IMR-90 (cell line): ENCODE measurements around the gene GAS7. TPM values are rescaled to one million over a fixed set of nuclear protein-coding genes. Genes with fewer than 3 reads are reported as not detected.

Experiments used
- ATAC-seq: fragments of 200-7000 bp; cut with Tn5 transposase; 2 replicates; pipeline ENCODE4 v1.9.1; 2020; ENCODE audit warnings: low read depth, mild to moderate bottlenecking, moderate library complexity
- BruUV-seq: library from RNA; stranded (reverse); fragments of 400-500 nt; replicated peaks from 2 replicates; lab custom pipeline; 2021; lab: Mats Ljungman, UMichigan
- CTCF ChIA-PET: fragments of 300-600 bp; formaldehyde crosslinking; extraction: SDS; loops from one replicate; lab custom pipeline; 2021; ENCODE audit warnings: antibody characterized with exemption; lab: Yijun Ruan, JAX
- POLR2A ChIA-PET: fragments of 300-600 bp; sonication (Branson Sonifier 250); formaldehyde crosslinking; loops from one replicate; lab custom pipeline; 2022; ENCODE audit warnings: antibody characterized with exemption; ENCODE audit not compliant: unreplicated experiment; lab: Charles Lee
- DNase-seq: peaks from one replicate; pipeline ENCODE4 v3.0.0; 2013
- H2AFZ ChIP-seq: replicated peaks from 2 replicates; pipeline ENCODE3; 2013; ENCODE audit warnings: low read length, mild to moderate bottlenecking; ENCODE audit not compliant: poor library complexity
- H2AK5ac ChIP-seq: 2 replicates; pipeline ENCODE4 v1.6.1; 2013; ENCODE audit warnings: low read depth, low read length, inconsistent platforms
- H2AK9ac ChIP-seq: replicated peaks from 2 replicates; pipeline ENCODE3; 2013; ENCODE audit warnings: mild to moderate bottlenecking, low read depth, low read length, moderate library complexity; ENCODE audit not compliant: poor library complexity
- H2BK120ac ChIP-seq: 2 replicates; pipeline ENCODE4 v1.6.1; 2013; ENCODE audit warnings: low read depth, low read length, inconsistent platforms
- H2BK15ac ChIP-seq: 3 replicates; pipeline ENCODE4 v1.6.1; 2013; ENCODE audit warnings: low read depth, low read length, inconsistent platforms
- H2BK20ac ChIP-seq: 2 replicates; pipeline ENCODE4 v1.6.1; 2013; ENCODE audit warnings: low read depth, mild to moderate bottlenecking, inconsistent platforms, low read length, moderate library complexity
- H2BK5ac ChIP-seq: 2 replicates; pipeline ENCODE4 v1.6.1; 2013; ENCODE audit warnings: mild to moderate bottlenecking, low read depth, low read length, inconsistent platforms; ENCODE audit not compliant: poor library complexity, severe bottlenecking
- H3K14ac ChIP-seq: replicated peaks from 2 replicates; pipeline ENCODE4 v1.6.1; 2013; ENCODE audit warnings: low read depth, low read length, inconsistent platforms
- H3K18ac ChIP-seq: 2 replicates; pipeline ENCODE4 v1.6.1; 2013; ENCODE audit warnings: low read depth, low read length, control low read depth
- H3K23ac ChIP-seq: 2 replicates; pipeline ENCODE4 v1.6.1; 2013; ENCODE audit warnings: low read depth, low read length, inconsistent platforms
- H3K27ac ChIP-seq: 2 replicates; pipeline ENCODE4 v1.5.1; 2013; ENCODE audit warnings: mild to moderate bottlenecking, control low read depth, low read length; ENCODE audit not compliant: insufficient read depth
- H3K27me3 ChIP-seq: 2 replicates; pipeline ENCODE4 v1.6.1; 2013; ENCODE audit warnings: low read length; ENCODE audit not compliant: control insufficient read depth, insufficient read depth
- H3K36me3 ChIP-seq: 2 replicates; pipeline ENCODE4 v1.6.1; 2013; ENCODE audit warnings: low read length, mixed read lengths; ENCODE audit not compliant: control insufficient read depth, insufficient read depth
- H3K4ac ChIP-seq: 2 replicates; pipeline ENCODE4 v1.6.1; 2013; ENCODE audit warnings: low read depth, low read length, inconsistent platforms
- H3K4me1 ChIP-seq: 2 replicates; pipeline ENCODE4 v1.6.1; 2013; ENCODE audit warnings: low read length, mixed read lengths; ENCODE audit not compliant: control insufficient read depth, insufficient read depth
- H3K4me2 ChIP-seq: 2 replicates; pipeline ENCODE4 v1.6.1; 2013; ENCODE audit warnings: low read depth, mild to moderate bottlenecking, control low read depth, low read length, moderate library complexity
- H3K4me3 ChIP-seq: 2 replicates; pipeline ENCODE4 v1.5.1; 2013; ENCODE audit warnings: low read depth, mild to moderate bottlenecking, control low read depth, low read length, moderate library complexity; ENCODE audit not compliant: insufficient read depth
- H3K56ac ChIP-seq: 2 replicates; pipeline ENCODE4 v1.6.1; 2013; ENCODE audit warnings: low read length, inconsistent platforms; ENCODE audit not compliant: insufficient read depth; ENCODE audit errors: extremely low read depth
- H3K79me1 ChIP-seq, 2 experiments: 2 replicates each; pipeline ENCODE4 v1.6.1; 2013; ENCODE audit warnings: low read length in 2 of 2, inconsistent platforms in 1 of 2, low read depth in 1 of 2
- H3K9ac ChIP-seq: 2 replicates; pipeline ENCODE4 v1.6.1; 2013; ENCODE audit warnings: low read depth, low read length, control low read depth
- H3K9me1 ChIP-seq: 2 replicates; pipeline ENCODE4 v1.6.1; 2013; ENCODE audit warnings: low read length, inconsistent platforms; ENCODE audit not compliant: insufficient read depth
- H3K9me3 ChIP-seq: 2 replicates; pipeline ENCODE4 v1.6.1; 2013; ENCODE audit warnings: low read length; ENCODE audit not compliant: control insufficient read depth, insufficient read depth
- H4K20me1 ChIP-seq: 2 replicates; pipeline ENCODE4 v1.6.1; 2013; ENCODE audit warnings: low read length, inconsistent platforms; ENCODE audit not compliant: insufficient read depth
- H4K5ac ChIP-seq: 2 replicates; pipeline ENCODE4 v1.6.1; 2013; ENCODE audit warnings: mild to moderate bottlenecking, low read depth, low read length, control low read depth
- H4K8ac ChIP-seq, 2 experiments: 2 replicates each; pipeline ENCODE4 v1.6.1; 2013; ENCODE audit warnings: low read depth in 2 of 2, low read length in 2 of 2, control low read depth in 1 of 2, inconsistent platforms in 1 of 2
- H4K91ac ChIP-seq: 2 replicates; pipeline ENCODE4 v1.6.1; 2013; ENCODE audit warnings: low read depth, low read length, inconsistent platforms; ENCODE audit not compliant: insufficient read depth
- CHD1 ChIP-seq: IDR thresholded peaks from 2 replicates; pipeline ENCODE4 v1.6.1; 2012; ENCODE audit warnings: low read depth, low read length, improper control_type of control experiment
- ELK1 ChIP-seq: fragments of 150-350 bp; IDR thresholded peaks from 2 replicates; pipeline ENCODE4 v1.6.1; 2016; ENCODE audit warnings: low read depth, mild to moderate bottlenecking, low read length, moderate library complexity, borderline replicate concordance
- FOS ChIP-seq: fragments of 150-350 bp; IDR thresholded peaks from 2 replicates; pipeline ENCODE4 v1.6.1; 2016; ENCODE audit warnings: low read depth, low read length
- NFE2L2 ChIP-seq: fragments of 150-350 bp; IDR thresholded peaks from 2 replicates; pipeline ENCODE4 v1.6.1; 2016; ENCODE audit warnings: low read depth, mild to moderate bottlenecking, low read length
- RCOR1 ChIP-seq: IDR thresholded peaks from 2 replicates; pipeline ENCODE4 v1.6.1; 2012; ENCODE audit warnings: mild to moderate bottlenecking, low read length, improper control_type of control experiment; ENCODE audit not compliant: insufficient replicate concordance
- WGBS, 2 experiments: methylation state at CpG; one replicate each; pipeline versions ENCODE4 v1.1.5 to v1.1.7; 2013; ENCODE audit warnings: missing lambda C conversion rate in 2 of 2; ENCODE audit not compliant: insufficient read length in 1 of 2; ENCODE audit errors: extremely low coverage in 2 of 2; 5-methylcytosine and 5-hydroxymethylcytosine counted together
- dilution Hi-C: fragments of 300-500 bp; cut with HindIII; formaldehyde crosslinking; loops from one replicate; pipeline ENCODE4 v1.14.3; 2018; ENCODE audit warnings: low sequenced_read_pairs; ENCODE audit not compliant: unreplicated experiment
- in situ Hi-C: fragments of 300-500 bp; cut with MboI; formaldehyde crosslinking; loops from 3 replicates; pipeline ENCODE4 v1.14.3; 2019; ENCODE audit warnings: low sequenced_read_pairs, inconsistent platforms, mixed read lengths
- intact Hi-C: fragments of 100-400 bp; cut with micrococcal nuclease; formaldehyde crosslinking; loops from 2 replicates; pipeline ENCODE4 v1.10.0; 2022
- polyA plus RNA-seq, 3 experiments: library from polyadenylated mRNA; depleted of rRNA; stranded (reverse); fragments of >200 nt; gene quantifications; 2 replicates each; pipeline ENCODE4 v1.2.3, GENCODE V29; 2012; ENCODE audit warnings: low replicate concordance in 1 of 3
- total RNA-seq: library from RNA; depleted of rRNA; stranded (reverse); fragments of >200 nt; gene quantifications from 2 replicates; pipeline ENCODE4 v1.2.3, GENCODE V29; 2012

The GAS7 gene
- total and polyA plus RNA-seq, 2 of the 4 experiments (the other 2 are of a cell fraction): 4.6 to 5.0 TPM

GRCh38 chr17:10241781-10242180 is 43.4 kb upstream of the GAS7 start (continued):
- no peak for TF ChIP-seq RCOR1
- no peak for TF ChIP-seq CHD1
- TF ChIP-seq FOS: no peak
- TF ChIP-seq NFE2L2: no peak

DNA sequence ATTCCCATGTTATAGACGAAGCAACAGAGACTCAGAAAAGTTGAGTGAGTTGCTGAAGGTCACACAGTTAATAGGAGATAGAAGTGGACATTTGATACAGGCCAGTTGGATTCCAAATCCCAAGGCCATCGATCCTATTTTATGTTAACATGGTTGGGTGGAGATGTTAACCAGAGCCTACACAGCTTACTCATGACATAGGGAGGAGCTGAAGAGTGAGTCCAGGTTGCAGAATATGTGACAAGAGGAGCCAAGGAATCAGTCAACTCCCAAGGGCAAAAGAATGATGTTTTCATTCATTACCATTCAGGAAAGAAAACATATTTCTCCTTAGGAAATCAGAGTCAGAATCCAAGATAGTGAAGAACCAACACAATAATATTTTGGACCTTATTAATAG is 40.3 kb upstream of the GAS7 start:
- intact Hi-C loops (no loop called here), dilution Hi-C loops (no loop called here), in situ Hi-C loops (no loop called here)
- no peak for TF ChIP-seq ELK1
- H3K27ac ChIP-seq: no peak overlapping the region
- no peak overlapping the region for H4K5ac ChIP-seq
- no peak overlapping the region for H3K4me3 ChIP-seq
- H3K36me3 ChIP-seq: no peaks in the 10 kb centered on the region
- no peak overlapping the region for H2AK9ac ChIP-seq
- BruUV-seq: no TSS peak
- no peak overlapping the region for H4K91ac ChIP-seq
- no peak overlapping the region for H2BK5ac ChIP-seq
- H4K8ac ChIP-seq: no peak overlapping the region
- ATAC-seq (no peak), DNase-seq (no peak)
- H3K27me3 ChIP-seq: peaks cover 1% of the 10 kb centered on the region; the same call in 1 of the 2 replicates
- no peak overlapping the region for H2BK15ac ChIP-seq
- no peak overlapping the region for H2BK20ac ChIP-seq
- H2AFZ ChIP-seq: no peak overlapping the region
- no peak overlapping the region for H3K18ac ChIP-seq
- H3K4me1 ChIP-seq: no peaks in the 10 kb centered on the region
- ChIA-PET CTCF (no interaction called here), POLR2A (no interaction called here)
- H3K23ac ChIP-seq: no peak overlapping the region
- no peaks in the 10 kb centered on the region for H4K20me1 ChIP-seq
- no peak overlapping the region for H3K4me2 ChIP-seq
- H2AK5ac ChIP-seq: no peak overlapping the region
- WGBS, 2 experiments: no CpG with 5 or more reads among the region's 2 CpGs
- no peaks in the 10 kb centered on the region for H3K9me1 ChIP-seq
- no peak overlapping the region for H2BK120ac ChIP-seq
- H3K4ac ChIP-seq: no peak overlapping the region
- no peak overlapping the region for H3K14ac ChIP-seq
- H3K79me1 ChIP-seq: no peaks in the 10 kb centered on the region
- H3K9me3 ChIP-seq: no peaks in the 10 kb centered on the region
- no peak overlapping the region for H3K56ac ChIP-seq
- no peak overlapping the region for H3K9ac ChIP-seq
